Measurements from ENCODE around the gene PRUNE1.

GRCh38 chr1:151003180-151003579, 5.1 kb upstream of the PRUNE1 start:
- TF ChIP-seq POLR2AphosphoS5 (IDR thresholded peaks at IDR 0.05; ENCODE audit: low read depth, low read length) (no peak), TAF1 (IDR thresholded peaks at IDR 0.05; ENCODE audit: low read depth, low read length) (no peak)

All from GM12891 (cell line).